HEK293T (cell line): ENCODE data around the gene DNMT3L.
"Not testable (repeated sequence)": the region's sequence is repeated elsewhere in the genome, so short reads cannot be mapped to it uniquely, and the experiment has no call there.

ENCODE experiments used
- ARNT ChIP-seq: fragments of 450-650 bp; IDR thresholded peaks from 2 replicates; pipeline ENCODE4 v1.6.1; 2017; ENCODE audit warnings: mild to moderate bottlenecking
- CTBP1 ChIP-seq: fragments of 450-650 bp; IDR thresholded peaks from 2 replicates; pipeline ENCODE4 v1.6.1; 2016; ENCODE audit warnings: borderline replicate concordance
- FOXM1 ChIP-seq: fragments of 450-650 bp; IDR thresholded peaks from 2 replicates; pipeline ENCODE4 v1.6.1; 2017; ENCODE audit warnings: mild to moderate bottlenecking, borderline replicate concordance
- LEF1 ChIP-seq: fragments of 450-650 bp; IDR thresholded peaks from 2 replicates; pipeline ENCODE4 v1.6.1; 2017; ENCODE audit warnings: mild to moderate bottlenecking, borderline replicate concordance
- SP1 ChIP-seq: fragments of 450-650 bp; IDR thresholded peaks from 2 replicates; pipeline ENCODE4 v1.6.1; 2017
- SUZ12 ChIP-seq: fragments of 450-650 bp; IDR thresholded peaks from 2 replicates; pipeline ENCODE4 v1.6.1; 2016; ENCODE audit warnings: mild to moderate bottlenecking

- not testable (repeated sequence) for TF ChIP-seq FOXM1, ARNT, SP1, CTBP1, SUZ12, LEF1
Measured at GRCh38 chr21:44220674-44221073, 41.0 kb downstream of the DNMT3L start.
